GM18505 (cell line): ENCODE results near the gene ABHD1.
"Not testable (repeated sequence)": the region's sequence is repeated elsewhere in the genome, so short reads cannot be mapped to it uniquely, and the experiment has no call there.

ENCODE experiments used
- ATAC-seq: cut with Tn5 transposase; IDR thresholded peaks from one replicate; pipeline ENCODE4 v1.9.1; 2021; ENCODE audit not compliant: unreplicated experiment
- POLR2A ChIP-seq: IDR thresholded peaks from 4 replicates; pipeline ENCODE4 v1.6.1; 2011; ENCODE audit warnings: borderline replicate concordance; ENCODE audit not compliant: insufficient read depth, insufficient read length; ENCODE audit errors: extremely low read depth

ABHD1 gene

GRCh38 chr2:27123302-27124150 is at the start of gene ABHD1:
TSS of gene ABHD1 (plus strand) at chr2:27123815. CDS start at chr2:27123949, 134 bp downstream.
- ATAC-seq = no peak

GRCh38 chr2:27074738-27075565 is 48.7 kb upstream of the ABHD1 start:
- no peak for TF ChIP-seq POLR2A
- ATAC-seq = no peak

More at GRCh38 chr2:27123302-27124150, at the start of gene ABHD1:
- peak; percentile 25 for TF ChIP-seq POLR2A

- ATAC-seq = not testable (repeated sequence)
Observed at GRCh38 chr2:27075566-27075871, 48.1 kb upstream of the ABHD1 start.

GRCh38 chr2:27076323-27076722 is 47.3 kb upstream of the ABHD1 start:
- no peak for ATAC-seq
- TF ChIP-seq POLR2A = no peak

GRCh38 chr2:27077231-27077630 is 46.4 kb upstream of the ABHD1 start:
- no peak for TF ChIP-seq POLR2A
- ATAC-seq = no peak

GRCh38 chr2:27078267-27079194 is 45.1 kb upstream of the ABHD1 start, which contains the start of gene EMILIN1:
TSS of gene EMILIN1 (plus strand) at chr2:27078615. CDS start at chr2:27079066, 451 bp downstream.
- ATAC-seq = no peak
- TF ChIP-seq POLR2A = no peak

GRCh38 chr2:27079233-27080139 is 44.1 kb upstream of the ABHD1 start:
- ATAC-seq = no peak
- TF ChIP-seq POLR2A = no peak

GRCh38 chr2:27080140-27080469 is 43.5 kb upstream of the ABHD1 start:
- ATAC-seq = no peak
- TF ChIP-seq POLR2A = no peak

- no peak for ATAC-seq
- no peak for TF ChIP-seq POLR2A
Observed at GRCh38 chr2:27080603-27080936, 43.0 kb upstream of the ABHD1 start.

GRCh38 chr2:27081984-27082772 is 41.4 kb upstream of the ABHD1 start:
- no peak for ATAC-seq

GRCh38 chr2:27082773-27083409 is 40.7 kb upstream of the ABHD1 start:
- no peak for ATAC-seq
- TF ChIP-seq POLR2A = no peak

More at GRCh38 chr2:27081984-27082772, 41.4 kb upstream of the ABHD1 start:
- TF ChIP-seq POLR2A = no peak
